ENCODE data around the gene MAP2K5. TPM values are rescaled to one million over a fixed set of nuclear protein-coding genes. Genes with fewer than 3 reads are reported as not detected.

MAP2K5 gene
- total RNA-seq, 4 donors from 2014 or later: 3.6 to 27.1 (median 18.6) TPM

- H3K9me3 ChIP-seq: no peaks in the 10 kb centered on the region
- H3K27me3 ChIP-seq: no peaks in the 10 kb centered on the region
- intact Hi-C loops (cut with DNase I; ENCODE audit: low total_unique reads): no loop called here
- no peaks in the 10 kb centered on the region for H3K36me3 ChIP-seq
- DNase-seq: no peak
- no peak for TF ChIP-seq POLR2A (IDR thresholded peaks at IDR 0.05)
- TF ChIP-seq CTCF (IDR thresholded peaks at IDR 0.05): no peak
- H3K4me3 ChIP-seq: no peak overlapping the region
- H3K4me1 ChIP-seq: no peaks in the 10 kb centered on the region
- H3K27ac ChIP-seq: no peak overlapping the region
These were observed 240.1 kb downstream of the MAP2K5 start for GRCh38 chr15:67782691-67782991.

- Histone ChIP-seq H3K36me3 (no peaks in the 10 kb centered on the region), H3K4me3 (no peak overlapping the region), H3K4me1 (no peaks in the 10 kb centered on the region), H3K27me3 (no peaks in the 10 kb centered on the region), H3K27ac (no peak overlapping the region), H3K9me3 (no peaks in the 10 kb centered on the region)
- TF ChIP-seq CTCF (IDR thresholded peaks at IDR 0.05) (no peak), POLR2A (IDR thresholded peaks at IDR 0.05) (no peak)
- DNase-seq: no peak
- intact Hi-C loops (cut with DNase I; ENCODE audit: low total_unique reads): no loop called here
These were observed 240.8 kb downstream of the MAP2K5 start for GRCh38 chr15:67783303-67783702.

- Histone ChIP-seq H3K4me1 (no peaks in the 10 kb centered on the region), H3K36me3 (no peaks in the 10 kb centered on the region), H3K4me3 (no peak overlapping the region), H3K9me3 (no peaks in the 10 kb centered on the region), H3K27me3 (no peaks in the 10 kb centered on the region), H3K27ac (no peak overlapping the region)
- no peak for DNase-seq
- intact Hi-C loops (cut with DNase I; ENCODE audit: low total_unique reads): no loop called here
- TF ChIP-seq POLR2A (IDR thresholded peaks at IDR 0.05) (no peak), CTCF (IDR thresholded peaks at IDR 0.05) (no peak)
These were observed 241.7 kb downstream of the MAP2K5 start for GRCh38 chr15:67784090-67784781.

DNA sequence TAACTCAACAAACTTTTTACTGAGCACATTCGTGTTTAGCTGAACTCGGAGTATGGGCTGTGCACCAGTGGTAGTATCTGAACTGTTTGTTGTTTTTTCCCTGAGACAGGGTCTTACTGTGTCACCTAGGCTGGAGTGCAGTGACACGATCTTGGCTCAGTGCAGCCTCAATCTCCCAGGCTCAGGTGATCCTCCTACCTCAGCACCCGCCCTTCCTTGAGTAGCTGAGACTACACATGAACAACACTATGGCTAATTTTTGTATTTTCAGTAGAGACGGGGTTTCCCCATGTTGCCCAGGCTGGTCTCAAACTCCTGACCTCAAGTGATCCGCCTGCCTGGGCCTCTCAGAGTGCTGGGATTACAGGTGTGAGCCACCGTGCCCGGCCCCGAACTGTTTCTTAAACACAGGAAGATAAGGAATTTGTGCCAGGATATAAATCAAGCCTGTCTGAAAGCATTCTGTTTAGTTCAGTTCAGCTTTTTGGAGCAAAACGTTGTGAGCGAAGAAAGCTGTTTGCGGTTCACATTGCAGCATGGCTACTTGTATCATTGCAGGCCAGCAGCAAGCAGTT, 242.4 kb downstream of the MAP2K5 start:
- TF ChIP-seq POLR2A (IDR thresholded peaks at IDR 0.05): no peak
- no peak for TF ChIP-seq CTCF (IDR thresholded peaks at IDR 0.05)
- no peak for DNase-seq
- no peaks in the 10 kb centered on the region for H3K36me3 ChIP-seq
- no peak overlapping the region for H3K27ac ChIP-seq
- H3K9me3 ChIP-seq: no peaks in the 10 kb centered on the region
- intact Hi-C loops (cut with DNase I; ENCODE audit: low total_unique reads): no loop called here
- H3K4me1 ChIP-seq: no peaks in the 10 kb centered on the region
- no peak overlapping the region for H3K4me3 ChIP-seq
- no peaks in the 10 kb centered on the region for H3K27me3 ChIP-seq

DNA sequence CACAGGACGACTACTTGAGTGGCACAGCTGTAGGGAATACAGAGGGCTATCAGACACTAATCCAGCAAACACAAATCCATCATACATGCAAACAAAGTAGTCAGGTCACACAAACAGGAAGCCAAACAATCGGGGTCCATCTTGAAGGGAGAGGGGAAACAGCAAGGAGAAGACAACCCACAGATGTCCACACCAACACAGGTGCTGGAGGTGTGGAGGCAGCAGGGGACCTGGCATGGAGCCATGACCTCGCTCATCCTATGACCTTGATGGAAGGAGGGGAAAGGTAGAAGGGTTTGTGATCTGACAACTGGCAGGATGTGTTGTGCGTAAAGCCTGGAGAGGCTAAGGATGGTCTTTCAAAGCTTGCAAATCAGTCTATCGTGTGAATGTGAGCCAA, 242.9 kb downstream of the MAP2K5 start:
- no peaks in the 10 kb centered on the region for H3K9me3 ChIP-seq
- intact Hi-C loops (cut with DNase I; ENCODE audit: low total_unique reads): no loop called here
- no peaks in the 10 kb centered on the region for H3K27me3 ChIP-seq
- no peak overlapping the region for H3K4me3 ChIP-seq
- DNase-seq: no peak
- TF ChIP-seq CTCF (IDR thresholded peaks at IDR 0.05): no peak
- H3K36me3 ChIP-seq: no peaks in the 10 kb centered on the region
- no peak overlapping the region for H3K27ac ChIP-seq
- no peaks in the 10 kb centered on the region for H3K4me1 ChIP-seq

Data from uterus (tissue), 4 donors.